NCI-H2227 (cell line): ENCODE measurements around the gene CFAP65.

ENCODE experiments used
- DNase-seq: peaks from one replicate; lab custom pipeline; 2025; ENCODE audit not compliant: unreplicated experiment; lab: John Stamatoyannopoulos, UW

CFAP65 gene

GRCh38 chr2:218979846-218980734 is 61.2 kb downstream of the CFAP65 start:
- peak; percentile 95 for DNase-seq

- DNase-seq = no peak
Observed at GRCh38 chr2:218975060-218975777, 66.1 kb downstream of the CFAP65 start.

GRCh38 chr2:218970894-218971293 is 70.4 kb downstream of the CFAP65 start:
- DNase-seq = no peak

GRCh38 chr2:218964041-218964771 is 77.1 kb downstream of the CFAP65 start:
- DNase-seq = peak; percentile 85

GRCh38 chr2:218963601-218964000 is 77.7 kb downstream of the CFAP65 start:
- no peak for DNase-seq

- peak; percentile 98 for DNase-seq
Observed at GRCh38 chr2:218962859-218963492, 78.3 kb downstream of the CFAP65 start.

GRCh38 chr2:218961651-218962570 is 79.4 kb downstream of the CFAP65 start:
- DNase-seq = peak; percentile 70

- no peak for DNase-seq
Observed at GRCh38 chr2:218961229-218961628, 80.1 kb downstream of the CFAP65 start.

GRCh38 chr2:218960309-218961165 is 80.8 kb downstream of the CFAP65 start:
- DNase-seq = peak; percentile 49

- DNase-seq = peak; percentile 68
Observed at GRCh38 chr2:218959761-218960308, 81.5 kb downstream of the CFAP65 start.

- peak; percentile 98 for DNase-seq
Observed at GRCh38 chr2:218959141-218959731, 82.1 kb downstream of the CFAP65 start, which contains the start of gene CDK5R2. CDK5R2 (plus strand) TSS chr2:218959666; CDS start chr2:218959821, 155 bp downstream.

- no peak for DNase-seq
Observed at GRCh38 chr2:218958276-218958675, 83.0 kb downstream of the CFAP65 start.

- no peak for DNase-seq
Observed at GRCh38 chr2:218957671-218958070, 83.6 kb downstream of the CFAP65 start.

GRCh38 chr2:218956039-218956438 is 85.3 kb downstream of the CFAP65 start:
- no peak for DNase-seq

- DNase-seq = no peak
Observed at GRCh38 chr2:218954541-218955300, 86.6 kb downstream of the CFAP65 start.

- DNase-seq = no peak
Observed at GRCh38 chr2:218953366-218953954, 87.9 kb downstream of the CFAP65 start.
